GM12872 (cell line): ENCODE measurements around the gene ABCB1.
A peak's percentile ranks its signal among the peaks of the same experiment; 100 is the strongest.

Experiments
- TF ChIP-seq, protein P1 (sequence below): IDR thresholded peaks from 3 replicates; pipeline ENCODE4 v1.5.1; 2011; ENCODE audit warnings: low read depth, mild to moderate bottlenecking, low read length, moderate library complexity; ENCODE audit not compliant: insufficient read depth

Gene ABCB1

DNA sequence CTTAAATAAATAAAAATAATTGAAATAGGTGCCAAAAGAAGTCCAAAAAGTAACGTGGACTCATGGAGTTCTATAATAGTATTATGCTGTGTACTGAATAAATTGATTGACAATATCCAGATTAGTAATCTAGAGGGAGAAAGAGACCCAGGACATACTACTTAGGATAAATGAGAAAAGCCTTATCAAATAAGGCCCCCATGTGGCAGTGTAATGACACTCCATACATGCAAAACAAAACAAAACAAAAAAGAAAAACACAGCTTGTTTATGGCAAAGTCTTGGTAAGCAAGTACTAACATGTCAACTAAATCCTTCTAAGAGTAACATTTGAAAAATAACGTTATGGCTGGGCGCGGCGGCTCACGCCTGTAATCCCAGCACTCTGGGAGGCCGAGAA is 23.9 kb upstream of the ABCB1 start:
- TF ChIP-seq, protein P1, sequence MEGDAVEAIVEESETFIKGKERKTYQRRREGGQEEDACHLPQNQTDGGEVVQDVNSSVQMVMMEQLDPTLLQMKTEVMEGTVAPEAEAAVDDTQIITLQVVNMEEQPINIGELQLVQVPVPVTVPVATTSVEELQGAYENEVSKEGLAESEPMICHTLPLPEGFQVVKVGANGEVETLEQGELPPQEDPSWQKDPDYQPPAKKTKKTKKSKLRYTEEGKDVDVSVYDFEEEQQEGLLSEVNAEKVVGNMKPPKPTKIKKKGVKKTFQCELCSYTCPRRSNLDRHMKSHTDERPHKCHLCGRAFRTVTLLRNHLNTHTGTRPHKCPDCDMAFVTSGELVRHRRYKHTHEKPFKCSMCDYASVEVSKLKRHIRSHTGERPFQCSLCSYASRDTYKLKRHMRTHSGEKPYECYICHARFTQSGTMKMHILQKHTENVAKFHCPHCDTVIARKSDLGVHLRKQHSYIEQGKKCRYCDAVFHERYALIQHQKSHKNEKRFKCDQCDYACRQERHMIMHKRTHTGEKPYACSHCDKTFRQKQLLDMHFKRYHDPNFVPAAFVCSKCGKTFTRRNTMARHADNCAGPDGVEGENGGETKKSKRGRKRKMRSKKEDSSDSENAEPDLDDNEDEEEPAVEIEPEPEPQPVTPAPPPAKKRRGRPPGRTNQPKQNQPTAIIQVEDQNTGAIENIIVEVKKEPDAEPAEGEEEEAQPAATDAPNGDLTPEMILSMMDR = peak; percentile 21; the same call in 1 of the 3 replicates

DNA sequence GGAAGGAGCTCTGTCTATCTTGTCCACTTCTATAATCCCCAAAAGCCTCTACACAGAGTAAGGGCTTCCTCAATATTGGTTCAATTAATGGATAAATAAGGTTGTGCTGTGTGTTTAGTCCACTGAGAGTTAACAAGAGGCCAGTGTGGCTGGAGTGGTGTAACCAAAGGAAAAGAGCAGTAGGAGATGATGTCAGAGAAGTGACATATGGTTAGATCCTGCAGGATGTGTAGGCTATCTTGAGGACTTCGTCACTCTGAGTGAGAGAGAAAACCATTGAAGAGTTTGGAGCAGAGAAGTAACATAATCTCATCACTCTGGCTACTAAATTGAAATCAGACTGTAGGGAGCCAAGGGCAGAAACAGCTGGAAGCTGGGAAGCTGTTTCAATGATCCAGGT is 14.5 kb upstream of the ABCB1 start:
- TF ChIP-seq, protein P1 = no peak

DNA sequence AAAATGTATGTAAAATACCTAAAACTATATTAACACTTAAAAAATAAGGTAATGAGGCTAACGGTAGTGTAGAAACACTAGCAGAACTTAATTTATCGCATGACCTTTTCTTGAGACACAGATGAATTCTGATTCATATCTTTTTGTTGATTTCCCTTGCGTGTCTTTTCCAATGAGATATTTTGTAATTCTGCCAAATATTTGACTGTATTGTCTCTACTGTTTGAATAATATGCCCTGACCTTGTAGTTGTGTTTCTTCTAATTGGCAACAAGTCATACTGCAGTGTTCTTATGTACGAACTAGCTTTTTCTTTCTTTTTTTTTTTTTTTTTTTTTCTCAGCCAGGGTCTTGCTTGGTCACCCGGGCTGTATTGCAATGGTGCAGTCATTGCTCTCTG is 9.2 kb upstream of the ABCB1 start:
- TF ChIP-seq, protein P1 = no peak

DNA sequence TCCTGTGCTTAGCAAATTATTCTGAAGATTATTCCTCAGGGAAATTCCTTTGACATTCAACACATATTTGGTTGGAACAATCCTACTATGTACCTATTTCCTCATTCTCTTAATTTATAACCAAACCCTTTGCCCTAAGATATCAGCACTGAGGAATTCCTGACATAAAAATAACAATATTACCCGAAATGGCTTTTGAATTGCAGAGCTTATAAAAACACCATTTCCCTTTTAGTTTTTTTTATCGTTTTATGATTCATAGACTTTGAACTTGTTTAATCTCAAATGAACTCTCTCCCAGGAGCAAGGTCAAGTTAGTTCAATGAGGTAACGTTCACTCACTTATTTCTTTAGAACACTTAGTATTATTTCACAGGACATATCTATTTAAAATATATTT is 7.7 kb upstream of the ABCB1 start:
- TF ChIP-seq, protein P1 = no peak

DNA sequence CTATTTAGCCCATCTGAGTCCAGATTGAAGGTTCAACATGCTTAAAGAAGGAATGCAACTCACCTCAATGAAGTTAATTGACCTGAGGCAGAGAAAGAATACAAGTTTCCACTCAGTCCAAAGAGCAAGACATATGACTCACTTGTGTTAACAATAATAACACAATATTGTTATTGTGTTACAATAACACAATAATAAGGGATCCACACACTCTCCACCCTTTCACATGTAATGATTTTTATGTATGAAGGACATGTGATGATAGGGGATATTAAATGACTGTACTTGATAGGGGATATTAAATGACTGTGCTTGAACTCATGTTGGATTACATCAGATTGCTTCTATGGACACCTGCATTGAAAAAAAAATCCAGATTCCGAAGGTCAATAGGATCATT is 3.6 kb upstream of the ABCB1 start:
- TF ChIP-seq, protein P1 = no peak

DNA sequence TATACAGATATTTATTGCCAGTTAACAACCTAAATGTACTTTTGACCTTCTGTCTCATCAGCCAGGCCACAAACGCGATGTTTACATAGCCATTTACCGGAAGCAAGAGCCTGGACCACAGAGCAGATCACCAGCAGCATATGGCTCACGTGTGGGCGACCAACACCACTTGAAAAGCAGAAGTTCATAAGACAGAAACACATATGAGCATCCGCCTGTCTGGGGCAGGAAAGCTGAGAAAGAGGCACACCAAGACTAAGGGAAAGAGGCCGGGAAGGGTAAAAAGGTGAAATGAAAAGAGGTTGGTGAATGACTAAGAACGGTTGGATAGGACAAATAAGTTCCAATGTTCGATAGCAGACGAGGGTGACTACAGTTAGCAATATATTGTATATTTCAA is 1.3 kb downstream of the ABCB1 start:
- TF ChIP-seq, protein P1 = no peak

DNA sequence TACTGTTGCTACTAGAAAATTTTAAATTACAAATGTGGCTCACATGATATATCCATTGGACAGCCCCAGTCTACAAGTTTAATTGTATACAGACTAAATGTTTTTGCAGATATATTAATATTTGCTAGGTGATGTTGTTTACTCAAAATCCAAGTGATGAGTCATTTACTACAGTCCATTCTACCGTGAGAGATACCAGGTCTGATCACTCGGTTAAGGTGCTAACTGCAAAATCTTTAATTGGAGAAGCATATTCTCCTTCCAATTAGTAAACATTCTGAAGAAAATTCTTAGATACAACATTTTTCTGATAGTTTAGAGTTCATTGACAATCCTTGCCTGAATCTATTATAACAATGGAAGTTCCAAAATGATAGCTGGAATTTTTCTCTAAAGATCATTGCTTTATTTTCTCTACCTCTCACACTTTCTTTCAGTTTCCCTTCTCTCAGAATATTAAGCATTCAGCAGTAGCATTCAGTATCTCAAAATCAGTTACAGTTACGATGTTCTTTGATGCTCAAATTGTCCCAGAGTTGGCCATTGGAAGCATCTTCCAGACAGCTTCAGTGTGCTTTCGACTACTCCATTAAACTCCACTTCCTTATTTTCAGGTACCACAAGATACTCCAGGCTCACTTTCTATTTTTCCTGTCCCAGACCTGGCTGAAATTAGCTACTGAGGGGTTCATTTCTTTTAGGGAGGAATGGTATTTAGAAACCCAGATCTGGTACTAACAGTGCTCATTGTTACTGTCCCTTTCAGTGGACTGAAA is 2.3 kb downstream of the ABCB1 start:
- TF ChIP-seq, protein P1 = no peak
